ENCODE results near the gene CYP26B1. TPM values are rescaled to one million over a fixed set of nuclear protein-coding genes. Genes with fewer than 3 reads are reported as not detected.

CYP26B1 gene
- total RNA-seq, 1 experiment from 2014 or later = 1.7 TPM

DNA sequence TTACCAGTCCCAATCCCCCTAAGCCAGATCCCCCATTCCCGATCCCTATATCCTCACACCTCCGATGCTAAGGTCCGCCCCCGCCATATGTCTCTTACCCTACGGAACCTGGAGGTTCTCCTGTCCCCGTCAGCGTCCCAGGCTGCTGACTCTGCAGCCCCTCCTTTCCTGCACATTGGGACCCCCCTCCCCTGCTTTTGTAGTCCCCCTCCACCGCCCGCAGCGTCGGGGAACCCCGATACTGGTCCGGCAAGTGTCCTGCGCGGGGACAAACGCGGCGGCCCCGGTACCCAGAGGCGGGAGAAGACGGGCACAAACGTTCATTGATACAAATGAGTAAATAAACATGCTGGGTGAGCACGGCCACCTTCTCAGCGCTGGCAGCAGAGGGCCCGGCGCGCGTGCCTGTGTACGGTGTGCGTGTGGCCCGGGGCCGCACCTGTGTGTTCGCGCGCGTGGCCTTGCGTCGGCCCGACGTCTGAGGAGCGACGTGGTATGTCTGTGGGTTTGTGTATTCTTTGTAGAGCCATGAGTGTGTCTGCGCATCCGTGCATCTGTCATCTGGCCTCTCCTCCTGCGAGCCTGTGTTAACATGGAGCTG is 2.0 kb upstream of the CYP26B1 start:
- peak in 1 of 2 experiments; percentile 37 for DNase-seq
- POLR2A ChIA-PET = no interaction called here
- no TSS peak for BruUV-seq (replicated peaks)
- peaks cover 16% of the 10 kb centered on the region for H3K27me3 ChIP-seq (replicated peaks; ENCODE audit: control insufficient read depth, insufficient read depth, low read length)
- H3K4me1 ChIP-seq = peaks cover 44% of the 10 kb centered on the region
- peaks cover 8% of the 10 kb centered on the region for H3K4me1 Mint-ChIP-seq (ENCODE audit: low read depth, unreplicated experiment)
- H3K9me3 Mint-ChIP-seq (ENCODE audit: unreplicated experiment) = no peaks in the 10 kb centered on the region
- H3K27me3 Mint-ChIP-seq (ENCODE audit: insufficient read depth, unreplicated experiment) = peaks cover 28% of the 10 kb centered on the region
- H3K4me3 ChIP-seq (ENCODE audit: low read depth, low read length) = peak overlapping the region; percentile 45
- TF ChIP-seq, protein P1, sequence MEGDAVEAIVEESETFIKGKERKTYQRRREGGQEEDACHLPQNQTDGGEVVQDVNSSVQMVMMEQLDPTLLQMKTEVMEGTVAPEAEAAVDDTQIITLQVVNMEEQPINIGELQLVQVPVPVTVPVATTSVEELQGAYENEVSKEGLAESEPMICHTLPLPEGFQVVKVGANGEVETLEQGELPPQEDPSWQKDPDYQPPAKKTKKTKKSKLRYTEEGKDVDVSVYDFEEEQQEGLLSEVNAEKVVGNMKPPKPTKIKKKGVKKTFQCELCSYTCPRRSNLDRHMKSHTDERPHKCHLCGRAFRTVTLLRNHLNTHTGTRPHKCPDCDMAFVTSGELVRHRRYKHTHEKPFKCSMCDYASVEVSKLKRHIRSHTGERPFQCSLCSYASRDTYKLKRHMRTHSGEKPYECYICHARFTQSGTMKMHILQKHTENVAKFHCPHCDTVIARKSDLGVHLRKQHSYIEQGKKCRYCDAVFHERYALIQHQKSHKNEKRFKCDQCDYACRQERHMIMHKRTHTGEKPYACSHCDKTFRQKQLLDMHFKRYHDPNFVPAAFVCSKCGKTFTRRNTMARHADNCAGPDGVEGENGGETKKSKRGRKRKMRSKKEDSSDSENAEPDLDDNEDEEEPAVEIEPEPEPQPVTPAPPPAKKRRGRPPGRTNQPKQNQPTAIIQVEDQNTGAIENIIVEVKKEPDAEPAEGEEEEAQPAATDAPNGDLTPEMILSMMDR (IDR thresholded peaks at IDR 0.05; ENCODE audit: insufficient read depth in 1 of 2, low read depth in 1 of 2, low read length in 1 of 2, severe bottlenecking in 1 of 2, unreplicated experiment in 1 of 2) = no peak
- intact Hi-C loops (cut with micrococcal nuclease; ENCODE audit: unreplicated experiment) = loop anchor here (1.0 to 5.0 kb wide), 9 partner anchors 45 to 604 kb away; no protein-coding TSS in a partner anchor
- CTCF ChIA-PET = interaction anchor here (0.6 to 5.0 kb wide), 23 partner anchors 109 to 850 kb away, joined by 3 to 82 read pairs (median 4); no protein-coding TSS in a partner anchor
- H3K36me3 Mint-ChIP-seq (ENCODE audit: insufficient read depth, unreplicated experiment) = no peaks in the 10 kb centered on the region
- no peaks in the 10 kb centered on the region for H3K36me3 ChIP-seq (ENCODE audit: control insufficient read depth, insufficient read depth, low read length)
- H3K4me3 Mint-ChIP-seq (ENCODE audit: unreplicated experiment) = peak overlapping the region; percentile 65
- H3K27ac Mint-ChIP-seq (ENCODE audit: unreplicated experiment) = no peak overlapping the region
- peaks cover 6% of the 10 kb centered on the region for H3K9me3 ChIP-seq

DNA sequence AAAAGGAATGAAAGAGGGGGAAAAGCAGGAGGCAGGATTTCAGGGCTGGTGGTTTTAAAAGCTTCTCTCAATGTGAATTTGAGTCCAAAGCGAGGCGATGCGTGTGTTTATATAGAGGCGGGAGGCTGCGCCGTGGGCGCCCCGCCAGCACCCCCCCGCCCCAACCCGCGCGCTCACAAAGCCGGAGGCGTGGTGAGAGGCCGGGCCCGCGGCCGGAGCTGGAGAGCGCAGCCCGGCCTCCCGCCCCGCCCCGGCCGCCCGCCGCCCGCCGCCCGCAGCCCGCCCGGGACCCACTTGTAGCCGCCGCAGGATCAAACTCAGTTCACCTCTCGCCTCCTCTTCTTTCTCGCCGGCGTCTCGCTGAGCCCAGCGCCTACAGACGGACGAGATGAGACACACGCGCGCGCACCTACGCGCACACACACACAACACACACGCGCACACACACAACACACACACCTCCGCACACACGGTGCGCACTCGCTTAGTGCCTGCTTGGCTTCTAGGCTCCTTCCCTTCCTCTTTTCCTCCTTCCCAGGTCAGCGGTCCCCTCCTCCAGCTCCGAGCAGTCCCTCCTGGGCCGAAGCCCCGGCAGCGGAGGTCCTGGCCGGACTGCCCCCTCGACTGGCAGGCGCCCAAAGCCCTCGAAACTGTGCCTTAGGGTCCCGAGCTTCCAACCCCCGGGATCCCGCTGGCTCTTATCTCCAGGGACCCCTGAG is 1.3 kb upstream of the CYP26B1 start:
- Histone ChIP-seq H3K4me3 (ENCODE audit: low read depth, low read length) (peak overlapping the region; percentile 45), H3K9me3 (peaks cover 6% of the 10 kb centered on the region), H3K4me1 (peaks cover 44% of the 10 kb centered on the region), H3K36me3 (ENCODE audit: control insufficient read depth, insufficient read depth, low read length) (no peaks in the 10 kb centered on the region), H3K27me3 (replicated peaks; ENCODE audit: control insufficient read depth, insufficient read depth, low read length) (peaks cover 16% of the 10 kb centered on the region)
- Mint-ChIP-seq H3K36me3 (ENCODE audit: insufficient read depth, unreplicated experiment) (no peaks in the 10 kb centered on the region), H3K9me3 (ENCODE audit: unreplicated experiment) (no peaks in the 10 kb centered on the region), H3K27me3 (ENCODE audit: insufficient read depth, unreplicated experiment) (peaks cover 28% of the 10 kb centered on the region), H3K27ac (ENCODE audit: unreplicated experiment) (no peak overlapping the region), H3K4me3 (ENCODE audit: unreplicated experiment) (peak overlapping the region; percentile 65), H3K4me1 (ENCODE audit: low read depth, unreplicated experiment) (peaks cover 8% of the 10 kb centered on the region)
- CTCF ChIA-PET = interaction anchor here (1.8 to 5.0 kb wide), 2 partner anchors 225 to 228 kb away, joined by 3 to 82 read pairs; no protein-coding TSS in a partner anchor
- TF ChIP-seq, protein P1 (IDR thresholded peaks at IDR 0.05; ENCODE audit: insufficient read depth in 1 of 2, low read depth in 1 of 2, low read length in 1 of 2, severe bottlenecking in 1 of 2, unreplicated experiment in 1 of 2) = no peak
- no TSS peak for BruUV-seq (replicated peaks)
- intact Hi-C loops (cut with micrococcal nuclease; ENCODE audit: unreplicated experiment) = no loop called here
- POLR2A ChIA-PET = interaction anchor here (0.7 kb wide), 1 partner anchor 64 kb away, joined by 7 read pairs; no protein-coding TSS in a partner anchor
- DNase-seq = peak; percentile 38 to 40

DNA sequence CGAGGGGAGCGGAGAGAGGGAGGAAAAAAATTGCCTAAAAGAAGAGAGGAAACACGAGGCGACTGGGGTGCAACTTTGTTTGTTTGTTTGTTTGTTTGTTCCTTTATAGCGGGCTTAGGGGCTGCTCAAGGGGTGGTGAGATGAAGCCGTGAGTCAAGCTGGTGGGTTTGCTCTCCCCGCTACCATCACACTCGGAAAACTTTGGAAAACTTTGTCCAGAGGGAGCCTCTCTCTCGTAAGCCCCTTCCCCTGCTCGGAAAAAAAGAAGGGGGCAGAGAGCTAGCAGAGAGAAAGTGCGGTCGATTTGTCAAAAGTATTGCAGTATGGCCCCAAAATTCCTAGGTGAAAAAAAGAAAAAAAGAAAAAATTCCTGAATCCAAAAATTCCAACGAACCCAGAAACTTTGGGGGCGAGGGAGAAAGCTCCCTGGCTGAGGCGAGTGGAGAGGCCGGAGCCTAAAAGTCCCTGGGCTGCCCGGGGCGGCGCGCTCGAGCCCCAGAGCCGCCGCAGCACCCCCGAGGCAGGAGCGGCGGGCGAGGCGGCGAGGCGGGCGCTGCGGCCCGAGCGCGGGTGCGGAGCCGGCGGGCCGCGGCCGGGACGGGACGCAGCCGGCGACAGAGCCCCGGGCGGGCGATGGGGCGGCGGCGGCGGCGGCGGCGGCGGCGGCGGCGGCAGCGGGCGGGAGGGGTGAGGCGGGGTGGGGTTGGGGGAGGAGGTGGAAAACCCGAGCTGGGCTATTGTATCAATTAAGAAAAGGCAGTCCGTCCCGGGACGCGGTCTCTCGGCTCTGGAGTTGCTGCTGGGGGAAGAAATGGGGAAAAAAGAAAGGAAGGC is 558 bp upstream of the CYP26B1 start:
- Mint-ChIP-seq H3K4me3 (ENCODE audit: unreplicated experiment) (peak overlapping the region; percentile 65), H3K9me3 (ENCODE audit: unreplicated experiment) (no peaks in the 10 kb centered on the region), H3K27me3 (ENCODE audit: insufficient read depth, unreplicated experiment) (peaks cover 28% of the 10 kb centered on the region), H3K4me1 (ENCODE audit: low read depth, unreplicated experiment) (peaks cover 8% of the 10 kb centered on the region), H3K27ac (ENCODE audit: unreplicated experiment) (no peak overlapping the region), H3K36me3 (ENCODE audit: insufficient read depth, unreplicated experiment) (no peaks in the 10 kb centered on the region)
- Histone ChIP-seq H3K27me3 (replicated peaks; ENCODE audit: control insufficient read depth, insufficient read depth, low read length) (peaks cover 16% of the 10 kb centered on the region), H3K36me3 (ENCODE audit: control insufficient read depth, insufficient read depth, low read length) (no peaks in the 10 kb centered on the region), H3K9me3 (peaks cover 6% of the 10 kb centered on the region), H3K4me1 (peaks cover 44% of the 10 kb centered on the region), H3K4me3 (ENCODE audit: low read depth, low read length) (peak overlapping the region; percentile 39)
- CTCF ChIA-PET = interaction anchor here (1.8 to 5.0 kb wide), 2 partner anchors 224 to 227 kb away, joined by 3 to 82 read pairs; no protein-coding TSS in a partner anchor
- TF ChIP-seq, protein P1 (IDR thresholded peaks at IDR 0.05; ENCODE audit: insufficient read depth in 1 of 2, low read depth in 1 of 2, low read length in 1 of 2, severe bottlenecking in 1 of 2, unreplicated experiment in 1 of 2) = no peak
- DNase-seq = no peak
- intact Hi-C loops (cut with micrococcal nuclease; ENCODE audit: unreplicated experiment) = no loop called here
- POLR2A ChIA-PET = no interaction called here
- no TSS peak for BruUV-seq (replicated peaks)
